Stimulated activated CD4-positive, alpha-beta T cell treated with anti-CD3 and anti-CD28 coated beads, Interleukin-15, amount 100 ng/mL, for 48 hours (primary cell): ENCODE results near the gene LRP1B.

Source experiments
- DNase-seq, 2 donors: peaks; one replicate each; pipeline ENCODE4 v3.0.0-alpha.2; 2020; ENCODE audit warnings: low read depth in 2 of 2

Gene LRP1B

DNA sequence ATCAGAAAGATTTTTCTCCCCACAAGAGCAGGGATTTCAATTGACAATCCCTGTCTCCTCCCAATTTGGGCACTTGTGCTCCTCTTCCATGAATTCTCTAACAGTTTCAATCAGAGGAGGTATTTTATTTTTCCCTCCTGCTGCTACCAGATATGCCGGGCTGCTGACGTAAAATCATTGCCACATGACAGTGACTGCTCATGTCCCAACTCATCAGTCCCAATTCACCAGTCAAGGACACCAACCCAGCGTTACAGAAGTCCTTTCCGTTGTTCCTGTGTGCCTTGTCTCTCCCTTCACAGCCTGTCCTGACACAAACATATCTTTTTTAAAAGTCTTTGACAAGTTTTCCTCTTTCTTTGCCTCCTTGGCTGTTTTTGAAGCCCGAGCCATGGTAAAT lies 540.2 kb downstream of the LRP1B start:
- DNase-seq = no peak

DNA sequence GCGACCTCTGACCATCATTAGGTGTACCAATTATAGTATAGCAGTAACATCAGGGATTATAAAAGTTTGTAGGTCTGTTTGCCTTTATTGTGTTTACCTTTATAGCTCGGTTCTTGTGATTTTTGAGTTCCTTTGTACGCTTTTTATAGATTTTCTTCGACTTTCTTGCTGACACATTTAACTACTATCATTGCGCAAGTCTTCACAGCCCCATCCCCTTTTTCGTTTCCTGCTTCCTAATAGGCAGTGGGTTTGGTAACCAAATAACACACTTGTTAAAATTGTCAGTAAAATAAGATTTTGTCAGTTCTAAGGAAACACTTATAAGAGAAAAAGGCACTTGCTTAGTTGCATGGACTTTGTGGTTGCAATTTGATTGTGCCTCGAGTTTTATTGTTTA lies 541.5 kb downstream of the LRP1B start:
- no peak for DNase-seq

DNA sequence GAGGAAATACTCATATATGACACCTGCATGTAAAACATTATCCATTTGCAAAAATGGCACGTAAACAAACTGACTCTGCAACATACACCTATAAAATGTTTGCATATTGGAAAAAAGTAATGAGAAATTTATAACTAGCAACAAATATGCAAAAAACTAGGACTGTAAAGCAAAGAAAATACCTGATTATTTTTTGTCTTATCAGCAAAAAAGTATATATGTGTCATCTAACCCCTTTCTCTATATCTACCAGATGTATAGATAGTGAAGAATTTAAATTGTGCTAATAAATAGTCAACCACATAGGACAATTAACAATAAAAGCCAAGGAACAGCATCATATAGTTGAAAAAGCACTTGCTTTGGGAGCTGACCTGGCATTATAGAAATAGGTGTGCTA lies 543.8 kb downstream of the LRP1B start:
- DNase-seq = no peak

GRCh38 chr2:141582213-141582612 lies 548.6 kb downstream of the LRP1B start:
- no peak for DNase-seq

- DNase-seq = no peak
Observed at GRCh38 chr2:141579071-141579470, 551.7 kb downstream of the LRP1B start.

- no peak for DNase-seq
Observed at GRCh38 chr2:141570474-141571131, 560.2 kb downstream of the LRP1B start.

DNA sequence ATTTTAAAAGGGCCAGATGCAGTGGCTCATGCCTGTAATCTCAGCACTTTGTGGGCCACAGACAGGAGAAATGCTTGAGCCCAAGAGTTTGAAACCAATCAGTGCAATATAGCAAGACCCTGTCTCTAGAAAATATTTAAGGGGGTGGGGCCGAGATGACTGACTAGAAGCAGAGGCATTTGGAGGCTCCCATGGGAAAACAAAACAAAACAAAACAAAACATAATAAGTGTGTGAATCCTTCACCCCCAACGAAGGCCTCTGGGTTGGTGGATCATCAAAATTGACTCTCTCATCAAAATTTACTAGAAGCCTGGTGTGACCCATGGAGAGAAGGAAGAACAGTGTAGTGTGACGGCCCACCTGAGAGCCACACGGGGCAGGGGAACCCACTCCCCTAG lies 560.9 kb downstream of the LRP1B start:
- DNase-seq = no peak

DNA sequence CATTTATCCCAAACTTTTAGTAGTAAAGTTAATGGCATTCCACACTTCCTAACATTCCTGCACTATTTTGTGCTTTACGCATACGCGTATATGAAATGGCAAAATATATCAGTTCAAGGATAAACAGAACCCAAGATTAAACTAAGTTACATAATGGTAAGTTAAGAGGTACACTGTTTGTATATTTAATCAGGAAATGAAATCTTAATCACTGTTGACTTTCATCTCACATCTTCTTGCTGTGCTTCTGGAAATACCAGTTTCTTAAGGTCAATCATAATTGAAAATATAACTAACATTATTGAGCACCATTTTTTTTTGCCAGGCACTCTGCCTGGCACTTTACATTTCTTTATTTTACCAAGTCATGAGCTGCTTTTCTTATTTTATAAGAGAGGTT lies 565.2 kb downstream of the LRP1B start:
- no peak for DNase-seq

DNA sequence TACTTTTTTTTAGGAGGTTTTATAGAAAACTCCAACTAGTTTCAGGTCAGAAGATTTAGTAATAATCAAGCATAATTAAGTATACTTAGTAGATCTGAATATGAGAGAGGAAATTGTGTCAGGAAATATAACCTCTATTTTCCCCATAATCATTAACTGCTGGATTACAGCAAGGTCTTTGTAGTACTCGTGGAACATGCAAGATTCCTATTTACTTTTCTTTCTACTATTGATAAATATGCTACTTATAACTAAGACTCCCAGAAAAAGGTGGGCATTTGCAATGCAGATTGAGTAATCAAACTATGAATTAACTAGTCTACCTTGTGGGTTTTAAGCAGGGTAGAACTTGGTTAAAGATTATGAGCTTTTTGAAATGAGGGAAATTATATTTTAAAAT lies 570.1 kb downstream of the LRP1B start:
- DNase-seq = no peak

- DNase-seq = no peak
Observed at GRCh38 chr2:141557329-141558095, 573.3 kb downstream of the LRP1B start.

DNA sequence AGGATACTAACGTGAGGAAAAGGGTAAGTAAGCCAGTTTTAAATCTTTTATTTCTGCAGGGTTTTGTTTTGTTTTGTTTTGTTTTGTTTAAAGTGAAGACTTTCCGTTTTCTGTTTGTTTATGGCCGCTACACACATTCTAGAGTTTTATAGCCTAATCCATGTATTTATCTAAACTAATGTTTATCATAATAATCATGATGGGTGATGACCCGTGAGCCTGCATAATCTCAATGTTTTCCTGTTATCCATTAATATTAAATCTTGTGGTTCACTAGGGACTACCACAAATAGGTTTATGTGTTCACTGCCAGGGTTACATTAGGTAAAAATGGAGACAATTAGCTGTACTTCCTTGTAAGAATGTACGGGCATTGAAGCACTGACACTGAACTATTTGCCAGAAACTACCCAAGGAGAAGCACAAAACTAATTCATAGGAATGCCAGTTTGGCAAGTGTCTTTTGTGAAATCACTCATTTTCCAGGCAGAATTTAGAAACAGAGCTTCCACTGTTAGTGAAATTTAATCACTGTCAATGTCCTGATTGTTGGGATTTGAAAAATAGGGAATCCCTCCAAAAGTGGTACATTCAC lies 574.8 kb downstream of the LRP1B start:
- DNase-seq = no peak

GRCh38 chr2:141554810-141555209 lies 576.0 kb downstream of the LRP1B start:
- DNase-seq = no peak

DNA sequence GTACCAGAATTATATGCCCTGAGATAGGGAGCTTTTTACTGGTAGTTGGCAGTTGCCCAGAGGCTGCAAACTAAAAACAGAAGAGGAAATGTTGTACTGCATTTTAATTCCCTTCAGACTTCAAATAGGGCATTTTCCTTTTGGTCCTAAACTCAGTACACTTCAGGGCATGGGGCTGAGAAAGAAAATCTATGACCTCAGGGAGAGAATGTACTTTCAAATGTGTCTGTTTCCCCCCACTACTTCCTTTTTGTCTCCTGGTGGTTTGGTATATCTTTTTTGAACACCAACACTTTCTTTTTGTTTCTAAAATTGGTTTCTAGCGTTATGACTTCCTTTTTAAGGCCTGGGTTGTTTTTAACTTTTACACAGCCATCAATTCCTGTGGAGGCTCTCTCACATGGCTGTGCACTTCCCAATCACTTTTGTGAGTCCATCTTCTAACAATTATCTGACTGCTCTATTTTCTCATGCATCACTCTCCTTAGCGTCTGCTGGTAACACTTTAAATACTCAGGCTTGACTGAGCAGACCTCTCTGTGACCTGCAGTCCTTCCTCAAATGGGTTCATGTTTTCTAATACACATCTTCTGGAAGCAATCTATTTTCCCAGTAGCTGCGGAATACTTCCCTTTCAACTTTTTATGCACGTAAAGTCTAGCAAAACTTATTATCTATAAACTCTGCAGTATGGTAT lies 596.0 kb downstream of the LRP1B start:
- DNase-seq = no peak

GRCh38 chr2:141529659-141530058 lies 601.2 kb downstream of the LRP1B start:
- no peak for DNase-seq

DNA sequence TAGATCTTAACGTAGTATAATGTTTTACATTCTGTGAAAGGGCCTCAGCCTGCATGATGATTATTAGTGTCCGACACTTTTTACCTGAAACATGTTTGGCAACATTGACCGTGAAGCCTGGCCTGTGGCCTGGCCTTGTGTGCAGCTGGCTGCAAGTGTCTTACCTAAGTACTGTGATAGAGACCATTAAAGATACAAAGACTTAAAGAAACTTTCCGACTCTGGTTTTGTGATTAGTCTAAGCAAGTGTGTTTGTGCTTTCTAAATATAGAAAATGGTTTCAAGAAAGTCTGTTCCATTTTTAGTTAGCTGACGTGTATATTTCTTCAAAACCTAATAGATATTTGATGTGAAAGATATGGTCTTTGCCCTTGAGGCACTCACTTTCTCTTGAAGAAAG lies 601.8 kb downstream of the LRP1B start:
- DNase-seq = no peak

GRCh38 chr2:141526760-141527159 lies 604.1 kb downstream of the LRP1B start:
- DNase-seq = no peak

- no peak for DNase-seq
Observed at GRCh38 chr2:141524777-141525176, 606.0 kb downstream of the LRP1B start.

DNA sequence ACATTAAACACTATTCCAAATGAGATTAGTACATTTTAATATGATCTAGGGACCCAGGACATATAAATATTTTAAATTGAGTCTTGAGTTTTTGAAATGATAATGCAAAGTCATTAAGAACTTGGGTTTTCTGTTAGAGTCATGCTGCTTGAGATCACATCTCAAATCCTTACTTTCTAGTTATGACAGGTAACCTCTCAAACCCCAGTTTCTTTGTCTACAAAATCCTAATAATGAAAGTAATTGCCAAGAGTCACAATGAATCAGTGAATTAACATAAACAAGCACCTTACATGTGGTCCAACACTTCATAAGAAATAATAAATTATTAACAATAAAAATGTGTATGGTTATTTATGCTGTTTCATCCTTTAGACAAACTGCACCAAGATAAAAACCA lies 607.6 kb downstream of the LRP1B start:
- no peak for DNase-seq

DNA sequence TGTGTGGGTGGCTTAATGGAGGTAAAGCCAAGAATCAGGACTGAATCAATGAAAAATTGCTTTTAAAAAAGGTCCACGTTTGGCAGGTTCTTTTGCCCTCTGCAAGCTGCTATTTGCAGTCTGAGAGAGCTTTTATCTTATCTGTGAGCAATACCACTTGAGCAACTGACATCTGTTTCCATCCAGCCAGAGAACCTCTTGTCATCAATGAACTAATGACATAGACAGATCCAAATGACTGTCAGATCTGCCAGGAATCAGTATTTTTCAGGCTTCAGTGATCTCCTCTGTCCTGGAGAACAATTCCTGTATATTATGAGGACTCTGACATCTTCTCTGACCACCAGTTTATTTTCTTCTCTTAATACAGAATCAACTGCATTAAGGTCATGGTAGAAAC lies 608.1 kb downstream of the LRP1B start:
- DNase-seq = no peak

DNA sequence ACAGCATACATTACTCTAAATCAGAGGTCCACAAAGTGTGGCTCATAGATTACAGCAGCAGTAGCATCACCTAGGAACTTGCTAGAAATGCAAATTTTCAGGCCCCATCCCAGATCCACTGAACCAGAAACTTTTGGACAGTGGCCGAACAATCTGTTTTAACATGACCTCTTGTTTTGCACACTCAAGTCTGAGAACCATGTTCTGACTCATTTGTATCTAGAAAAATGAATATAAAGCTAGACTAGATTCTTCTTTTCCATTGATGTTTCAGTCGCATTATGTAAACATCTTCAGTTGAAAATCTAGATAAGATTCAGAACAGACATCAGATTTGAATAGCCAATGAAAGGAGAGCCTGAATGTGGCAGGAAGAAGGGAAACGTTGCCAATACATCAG lies 608.8 kb downstream of the LRP1B start:
- no peak for DNase-seq

- no peak for DNase-seq
Observed at GRCh38 chr2:141519906-141520305, 610.9 kb downstream of the LRP1B start.

GRCh38 chr2:141517852-141518421 lies 612.9 kb downstream of the LRP1B start:
- DNase-seq = no peak
